Stimulated activated CD4-positive, alpha-beta T cell treated with anti-CD3 and anti-CD28 coated beads, TNF-alpha, amount 100 ng/mL, for 1 hour (primary cell): ENCODE data around the gene MAP4K5.
"Not testable (repeated sequence)": the region's sequence is repeated elsewhere in the genome, so short reads cannot be mapped to it uniquely, and the experiment has no call there.

ENCODE experiments used
- DNase-seq, 3 donors: peaks; one replicate each; pipeline ENCODE4 v3.0.0-alpha.2; 2020; ENCODE audit warnings: low read depth in 3 of 3, low spot score in 1 of 3

The MAP4K5 gene

DNA sequence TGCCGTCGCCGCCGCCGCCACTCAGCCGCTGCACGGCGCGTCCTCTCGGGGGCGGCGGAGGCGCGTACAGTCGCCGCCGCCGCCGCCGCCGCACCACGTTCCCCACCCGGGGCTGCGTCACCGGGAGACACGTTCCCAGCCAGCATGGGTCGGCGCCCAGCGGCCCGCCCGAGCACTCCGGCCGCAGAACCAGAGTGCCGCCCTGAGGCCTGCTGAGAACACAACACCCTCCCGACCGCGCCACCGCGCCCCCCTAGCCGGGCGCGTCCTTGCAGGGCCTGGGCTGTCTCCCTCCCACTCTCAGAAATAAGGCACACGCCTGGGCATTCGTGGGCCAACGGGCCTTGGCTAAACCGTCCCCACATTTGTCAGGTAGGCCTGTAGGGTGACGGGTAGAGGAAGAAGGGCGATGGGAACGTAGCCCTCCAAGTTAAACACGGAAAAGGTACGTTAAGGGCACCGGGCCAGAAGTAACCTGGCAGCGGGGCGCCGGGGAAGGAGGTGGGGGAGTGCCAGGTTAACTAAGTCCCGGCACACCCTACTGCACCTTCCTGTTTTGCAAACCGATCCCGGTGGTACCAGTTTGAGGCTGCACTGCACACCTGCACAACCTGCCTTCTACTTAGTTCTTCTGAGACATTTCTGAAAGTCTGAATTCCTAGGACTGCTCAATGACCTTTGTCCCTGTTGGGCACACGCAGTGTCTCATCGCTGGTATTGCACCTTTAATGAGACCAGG lies at the start of gene MAP4K5:
MAP4K5 (minus strand) TSS at position 68 of the 739 bp plus-strand sequence. CDS start 520 bp downstream, outside the sequence.
- peak; percentile 72 to 83 (median 81) for DNase-seq

DNA sequence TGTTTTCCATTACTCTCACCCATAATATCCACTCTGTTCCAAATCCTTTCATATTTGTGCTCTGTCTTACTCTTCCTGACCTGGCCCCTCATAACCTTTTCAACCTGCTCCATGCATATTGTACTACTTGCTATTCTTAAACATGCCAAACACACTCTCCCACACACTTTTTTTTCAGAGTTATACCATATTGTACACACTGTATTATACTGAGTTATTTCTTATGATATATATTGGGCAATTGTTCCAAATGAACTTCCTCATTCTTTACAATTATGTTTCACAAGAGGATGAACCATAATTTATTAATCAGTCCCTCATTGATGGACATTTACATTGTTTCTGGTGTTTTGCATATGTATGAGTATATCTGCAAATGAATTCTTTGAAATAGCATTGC lies 46.1 kb upstream of the MAP4K5 start:
- DNase-seq: no peak

DNA sequence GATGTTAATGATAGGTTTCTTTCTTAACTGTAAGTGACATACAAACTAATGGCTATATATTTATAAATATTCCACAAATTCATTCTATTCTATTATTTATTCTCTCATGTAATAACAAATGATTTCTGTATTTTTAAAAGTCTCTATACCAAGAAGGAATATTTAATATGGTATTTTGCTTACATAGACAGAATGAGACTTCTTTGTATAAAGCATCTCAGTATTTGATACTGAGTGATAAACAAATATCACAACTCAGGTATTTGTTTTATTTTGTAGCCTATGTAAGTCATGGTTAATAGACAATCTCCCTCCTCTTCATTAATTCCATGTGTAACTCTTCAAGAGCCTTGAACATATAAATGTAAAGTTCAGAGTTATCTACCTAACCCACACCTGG lies 45.6 kb upstream of the MAP4K5 start:
- no peak for DNase-seq

DNA sequence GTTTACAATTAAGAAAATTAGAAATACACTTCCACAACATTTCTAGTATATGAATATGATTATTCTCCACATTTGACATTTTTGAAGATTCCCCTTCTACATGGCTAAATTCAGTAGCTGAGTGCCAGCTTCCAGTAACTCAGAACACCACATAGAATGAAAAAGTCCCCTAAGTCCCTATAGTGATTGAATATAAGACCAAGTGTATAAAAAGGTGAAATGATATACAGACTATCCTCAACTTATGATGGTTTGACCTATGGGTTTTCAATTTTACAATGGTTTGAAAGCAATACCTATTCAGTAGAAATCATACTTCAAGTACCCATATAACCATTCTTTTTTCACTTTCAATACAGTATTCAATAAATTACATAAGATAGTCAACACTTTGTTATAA lies 43.4 kb upstream of the MAP4K5 start:
- DNase-seq: no peak

DNA sequence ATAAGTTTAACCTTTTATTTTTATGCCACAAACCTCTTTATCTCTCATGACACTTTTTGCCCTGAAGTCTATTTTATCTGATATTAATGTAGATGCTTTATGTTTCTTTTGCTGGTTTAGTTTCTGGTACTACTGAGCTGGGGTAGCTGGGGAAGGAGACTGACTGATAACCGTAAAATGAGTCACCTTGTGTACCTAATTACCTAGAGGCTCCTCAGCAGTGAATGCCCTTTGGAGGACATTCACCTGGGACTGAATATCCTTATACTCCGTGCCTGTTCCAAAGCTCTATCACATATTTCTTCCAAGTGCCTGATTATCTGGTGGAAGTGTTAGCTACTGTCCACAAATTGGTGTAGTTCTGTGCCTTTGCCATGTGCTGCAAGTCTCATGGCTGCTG lies 41.5 kb upstream of the MAP4K5 start:
- DNase-seq: no peak

DNA sequence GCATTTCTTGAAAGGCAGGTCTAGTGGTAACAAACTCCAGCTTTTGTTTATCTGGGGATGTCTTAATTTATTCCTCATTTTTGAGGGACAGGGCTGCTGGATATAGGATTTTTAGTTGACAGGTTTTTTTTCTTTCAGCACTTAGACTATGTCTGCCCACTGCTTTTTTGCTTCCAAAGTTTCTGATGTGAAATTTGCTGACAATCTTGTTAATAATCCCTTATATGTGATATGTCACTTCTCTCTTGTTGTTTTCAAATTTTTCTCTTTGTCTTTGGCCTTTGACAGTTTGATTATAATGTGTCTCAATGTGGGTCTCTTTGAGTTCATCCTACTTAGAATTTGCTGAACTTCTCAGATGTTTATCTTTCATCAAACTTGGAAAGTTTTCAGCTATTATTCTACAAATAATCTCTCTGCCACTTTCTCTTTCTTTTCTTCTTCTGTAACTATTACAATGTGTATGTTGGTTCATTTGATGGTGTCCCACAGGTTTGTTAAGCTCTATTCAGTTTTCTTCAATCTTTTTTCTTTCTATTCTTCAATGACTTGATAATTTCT lies 37.4 kb upstream of the MAP4K5 start:
- DNase-seq: no peak

DNA sequence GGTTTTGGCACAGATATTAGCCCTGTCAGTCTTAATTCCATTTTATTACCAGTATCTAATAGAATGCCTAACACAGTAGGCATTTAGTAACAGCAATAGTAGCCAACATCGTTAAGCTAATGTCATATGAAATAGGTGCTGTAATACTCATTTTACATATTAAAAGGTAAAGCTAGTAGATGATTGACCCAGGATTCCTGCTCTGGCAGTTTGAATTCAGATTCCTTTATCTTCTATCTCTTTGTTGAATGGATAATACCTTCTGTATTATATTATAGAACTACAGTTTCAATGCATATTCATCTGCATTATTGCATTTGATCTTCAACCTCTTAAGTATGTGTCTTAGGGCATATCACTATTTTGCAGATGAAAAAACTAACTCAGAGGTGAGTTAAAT lies 30.5 kb upstream of the MAP4K5 start:
- DNase-seq: no peak

DNA sequence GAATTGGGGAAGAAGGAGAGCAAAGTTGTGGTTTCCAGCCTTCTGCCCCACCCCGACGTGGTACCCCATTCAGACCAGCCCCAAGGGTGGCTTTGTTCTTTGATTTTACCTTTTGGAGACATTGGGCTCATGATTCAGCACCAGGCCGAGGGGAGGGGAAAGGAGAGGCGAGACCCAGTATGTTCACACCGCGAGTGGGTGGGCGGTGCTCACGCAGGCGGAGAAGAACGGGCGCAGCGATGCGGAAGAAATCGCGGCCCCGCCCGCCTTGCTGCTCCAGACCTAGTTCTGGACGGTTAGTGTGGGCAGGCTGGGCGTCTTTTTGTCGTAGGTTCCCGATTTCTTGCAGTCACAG lies 28.5 kb upstream of the MAP4K5 start:
- peak in 1 of 3 donors; percentile 49 for DNase-seq

DNA sequence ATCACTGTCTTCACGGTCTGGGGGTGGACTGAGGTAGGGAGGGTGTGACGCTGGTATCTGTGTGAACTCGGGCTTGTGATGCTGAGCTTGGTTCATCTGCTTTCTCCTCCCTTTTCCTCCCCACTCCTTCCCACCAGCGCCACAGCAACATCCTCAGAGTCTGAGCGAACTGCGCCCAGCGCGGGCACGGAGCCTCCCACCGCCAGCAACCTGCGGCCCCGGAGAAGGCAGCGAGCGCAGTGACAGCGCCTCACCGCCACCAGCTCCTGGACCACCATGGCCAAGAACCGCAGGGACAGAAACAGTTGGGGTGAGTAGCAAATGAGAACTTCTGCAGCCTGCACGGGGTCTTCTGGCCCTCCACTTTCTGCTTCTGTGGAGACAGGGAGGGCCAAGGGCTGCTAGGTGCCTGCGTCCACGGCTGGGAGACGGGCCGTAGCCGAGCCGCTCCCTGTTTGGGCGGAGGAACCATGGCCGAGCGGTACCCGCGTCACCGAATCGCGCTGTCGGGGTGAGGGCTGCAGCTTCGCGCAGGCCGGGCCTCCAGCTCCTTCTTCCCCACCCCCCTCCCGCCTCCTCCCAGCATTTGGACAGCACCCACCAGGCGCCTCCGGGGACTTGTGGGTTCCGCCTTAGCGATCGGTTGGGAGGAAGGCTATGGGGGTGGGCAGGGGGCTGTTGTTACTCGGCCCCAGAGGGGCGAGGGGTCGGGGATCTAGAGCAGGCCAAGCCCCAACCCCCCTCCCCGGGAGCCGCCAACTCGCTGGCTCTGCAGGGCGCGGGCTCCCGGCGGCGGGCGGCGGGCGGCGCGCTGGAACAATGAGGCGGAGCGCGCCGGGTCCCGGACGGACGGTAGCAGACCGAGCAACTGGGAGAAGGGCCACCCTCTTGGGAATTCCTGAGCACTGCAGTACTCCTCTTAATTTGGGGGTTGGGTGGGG lies 27.9 kb upstream of the MAP4K5 start, which contains the start of gene ATL1:
ATL1 (plus strand) TSS at position 156 of the 941 bp plus-strand sequence; CDS start at position 277, 121 bp downstream.
- DNase-seq: peak in 1 of 3 donors; percentile 12

DNA sequence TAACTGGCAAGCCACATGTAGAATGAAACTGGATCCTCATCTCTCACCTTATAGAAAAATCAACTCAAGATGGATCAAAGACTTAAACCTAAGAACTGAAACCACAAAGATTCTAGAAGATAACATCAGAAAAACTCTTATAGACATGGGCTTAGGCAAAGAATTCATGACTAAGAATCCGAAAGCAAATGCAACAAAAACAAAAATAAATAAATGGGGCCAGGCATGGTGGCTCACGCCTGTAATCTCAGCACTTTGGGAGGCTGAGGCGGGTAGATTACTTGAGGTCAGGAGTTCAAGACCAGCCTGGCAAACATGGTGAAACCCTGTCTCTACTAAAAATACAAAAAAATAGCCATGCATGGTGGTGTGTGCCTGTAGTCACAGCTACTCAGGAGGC lies 20.4 kb upstream of the MAP4K5 start:
- DNase-seq: not testable (repeated sequence)

DNA sequence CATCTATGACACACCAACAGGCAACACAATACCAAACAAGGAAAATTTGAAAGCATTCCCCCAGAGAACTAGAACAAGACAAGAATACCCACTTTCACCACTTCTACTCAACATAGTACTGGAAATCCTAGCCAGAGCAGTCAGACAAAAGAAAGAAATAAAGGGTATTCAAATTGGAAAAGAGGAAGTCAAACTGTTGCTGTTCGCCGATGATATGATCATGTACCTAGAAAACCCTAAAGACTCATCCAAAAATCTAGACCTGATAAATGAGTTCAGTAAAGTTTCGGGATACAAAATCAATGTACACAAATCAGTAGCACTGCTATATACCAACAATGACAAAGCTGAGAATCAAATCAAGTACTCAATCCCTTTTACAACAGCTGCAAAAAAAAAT lies 19.5 kb upstream of the MAP4K5 start:
- no peak for DNase-seq

DNA sequence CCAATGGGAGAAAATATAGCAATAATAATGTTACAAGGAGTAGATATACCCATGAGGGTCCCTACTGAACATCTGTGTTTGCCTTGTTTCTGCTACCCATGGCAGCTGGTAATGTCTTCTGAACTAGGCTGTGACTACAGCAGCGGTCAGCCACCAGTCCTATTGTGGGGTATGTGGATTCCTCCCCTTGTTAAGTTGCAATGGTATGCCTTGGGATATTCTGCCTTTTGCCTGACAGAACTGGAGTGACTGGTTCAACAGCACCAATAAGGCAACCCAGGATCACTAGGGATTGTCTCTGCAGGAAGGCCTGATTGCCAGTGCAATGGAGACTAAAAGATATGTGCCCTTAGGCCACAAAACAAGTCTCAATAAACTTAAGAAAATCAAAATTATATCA lies 17.9 kb upstream of the MAP4K5 start:
- DNase-seq: no peak

DNA sequence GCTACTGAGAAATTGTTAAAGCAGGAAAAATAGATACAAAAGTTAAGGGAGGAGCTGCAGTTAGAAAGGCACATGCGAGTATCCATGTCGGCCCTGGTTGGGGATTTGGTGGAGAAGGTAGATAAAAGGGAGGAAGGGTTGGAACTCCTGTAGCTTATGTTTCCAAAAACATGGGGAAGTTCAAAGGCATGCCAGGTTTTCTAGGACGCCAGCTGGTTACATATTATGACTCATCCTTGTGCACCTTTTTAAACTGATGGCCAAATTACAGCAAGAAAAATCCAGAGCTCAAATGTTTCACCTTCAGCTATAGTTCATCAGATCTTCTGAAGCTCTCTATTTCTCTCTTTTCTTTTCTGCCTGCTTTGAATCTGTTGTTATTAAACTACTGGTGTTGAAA lies 13.2 kb upstream of the MAP4K5 start:
- no peak for DNase-seq

DNA sequence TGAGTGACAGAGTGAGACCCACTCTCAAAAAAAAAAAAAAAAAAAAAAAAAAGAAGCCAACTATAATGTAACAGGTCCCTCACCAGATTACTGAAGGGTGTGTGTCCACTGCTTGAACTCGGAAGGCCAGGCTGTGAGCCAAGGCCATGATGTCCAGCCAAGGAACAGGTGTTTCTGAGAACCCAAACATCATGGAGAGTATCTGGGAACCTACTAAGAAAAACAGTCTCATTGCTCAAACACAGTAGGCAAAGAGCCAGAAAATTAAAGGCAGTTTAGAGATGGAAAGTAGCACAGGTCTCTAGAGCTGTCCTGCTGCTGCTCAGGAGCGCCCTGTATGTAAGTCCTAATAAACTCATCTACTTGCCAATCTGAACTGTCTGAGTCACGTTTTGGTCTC lies 12.5 kb upstream of the MAP4K5 start:
- DNase-seq: no peak

DNA sequence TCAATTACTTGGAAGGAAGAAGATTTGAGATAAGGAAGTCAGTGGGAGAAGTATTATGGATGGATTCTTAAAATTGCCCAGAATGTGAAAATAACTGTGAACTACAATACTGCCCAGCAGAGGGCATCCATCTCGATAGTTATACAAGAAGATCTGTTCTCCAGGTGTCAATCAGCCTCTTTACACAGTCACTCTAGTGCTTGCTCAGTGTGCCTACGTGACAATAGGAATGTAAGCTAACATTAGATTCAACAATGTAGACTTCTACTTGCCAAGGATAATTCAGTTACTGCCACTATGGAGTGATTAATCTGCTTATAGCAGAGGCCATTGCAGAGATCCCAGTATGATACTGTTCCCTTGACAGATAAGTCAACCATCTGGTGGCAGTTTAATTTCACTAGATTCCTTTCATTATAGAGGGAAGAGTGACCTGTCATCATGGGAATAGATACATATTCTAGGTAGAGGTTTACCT lies 10.6 kb upstream of the MAP4K5 start:
- DNase-seq: no peak

DNA sequence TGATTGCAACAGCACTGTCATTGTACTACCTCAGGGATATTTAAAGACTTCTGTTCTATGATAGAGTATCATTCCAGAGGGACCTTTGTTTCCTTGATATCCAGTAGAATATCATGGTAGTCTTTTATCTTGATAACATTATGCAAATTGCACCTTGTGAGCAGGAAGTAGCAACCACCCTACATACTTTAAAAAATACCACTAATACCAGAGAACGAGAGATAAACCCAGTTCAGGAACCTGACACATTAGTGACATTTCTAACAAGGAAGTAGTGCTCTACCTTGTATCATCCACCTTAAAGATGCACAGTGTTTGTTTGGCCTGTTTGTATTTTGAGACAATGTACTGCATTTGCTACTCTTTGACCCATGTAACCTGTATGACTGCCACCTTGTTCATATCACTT lies 8.8 kb upstream of the MAP4K5 start:
- DNase-seq: no peak

DNA sequence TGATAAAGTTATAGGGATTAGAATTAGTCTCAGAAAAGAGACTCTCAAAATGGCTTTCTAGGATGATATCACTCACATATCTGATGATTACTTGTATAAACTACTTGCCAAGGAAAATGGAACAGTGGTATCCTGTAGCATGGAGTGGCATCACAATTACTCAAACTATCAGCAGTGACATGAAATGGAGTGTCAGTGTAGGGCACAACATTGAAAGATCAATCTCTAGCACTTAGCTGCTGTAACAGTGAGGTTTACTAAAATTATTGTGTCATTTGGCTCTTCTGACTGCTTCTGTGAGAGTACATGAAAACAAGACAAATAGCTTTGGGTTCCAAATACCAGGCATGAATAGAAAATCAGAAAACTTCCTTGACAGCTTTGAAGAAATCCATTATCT lies 6.7 kb upstream of the MAP4K5 start:
- no peak for DNase-seq

DNA sequence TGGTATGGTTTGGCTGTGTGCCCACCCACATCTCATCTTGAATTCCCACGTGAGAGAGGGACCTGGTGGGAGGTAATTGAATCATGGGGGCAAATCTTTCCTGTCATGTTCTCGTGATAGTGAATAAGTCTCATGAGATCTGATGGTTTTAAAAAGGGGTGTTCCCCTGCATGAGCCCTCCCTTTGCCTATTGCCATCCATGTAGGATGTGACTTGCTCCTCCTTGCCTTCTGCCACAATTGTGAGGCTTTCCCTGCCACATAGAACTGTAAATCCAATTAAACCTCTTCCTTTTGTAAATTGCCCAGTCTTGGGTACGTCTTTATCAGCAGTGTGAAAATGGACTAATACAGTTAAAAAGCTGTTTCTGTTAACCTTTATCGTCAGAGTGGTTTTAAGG lies 5.7 kb upstream of the MAP4K5 start:
- DNase-seq: not testable (repeated sequence)

DNA sequence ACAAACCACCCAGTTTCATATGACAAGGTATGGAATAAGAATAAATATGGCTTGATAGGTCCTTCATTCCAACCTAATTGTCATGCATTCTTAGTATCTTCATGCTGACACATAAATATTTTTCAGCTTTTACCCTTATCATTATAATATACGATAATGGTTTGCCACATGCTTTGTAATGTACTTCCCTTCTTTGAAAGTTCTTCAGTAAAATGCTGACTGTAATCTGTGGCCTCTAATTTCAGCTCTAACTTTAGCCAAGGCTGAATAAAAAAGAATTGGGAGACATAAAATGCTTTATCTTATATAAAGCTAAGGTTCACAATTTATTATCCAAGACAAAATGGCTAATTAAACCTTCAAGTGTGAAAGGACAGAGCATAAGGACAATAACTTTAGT lies 2.6 kb upstream of the MAP4K5 start:
- DNase-seq: no peak

DNA sequence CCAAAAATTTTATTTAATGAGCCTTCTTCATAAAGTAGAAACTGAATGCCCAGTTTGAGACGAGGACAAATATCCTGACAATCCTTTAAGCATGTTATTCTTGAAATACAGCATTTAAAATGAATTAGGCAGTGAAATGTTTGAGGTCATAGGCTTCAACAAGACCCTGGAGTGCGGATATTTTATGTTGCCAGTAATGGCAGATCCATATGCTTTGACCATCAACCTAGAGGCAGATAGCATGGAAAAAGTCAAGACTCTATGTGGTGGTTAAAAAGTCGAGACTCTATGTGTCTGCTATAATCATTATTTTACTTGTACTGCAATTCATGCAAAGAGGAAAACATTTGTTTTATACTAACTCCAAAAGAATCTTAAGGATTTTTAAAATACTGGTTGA lies 2.0 kb upstream of the MAP4K5 start:
- no peak for DNase-seq

DNA sequence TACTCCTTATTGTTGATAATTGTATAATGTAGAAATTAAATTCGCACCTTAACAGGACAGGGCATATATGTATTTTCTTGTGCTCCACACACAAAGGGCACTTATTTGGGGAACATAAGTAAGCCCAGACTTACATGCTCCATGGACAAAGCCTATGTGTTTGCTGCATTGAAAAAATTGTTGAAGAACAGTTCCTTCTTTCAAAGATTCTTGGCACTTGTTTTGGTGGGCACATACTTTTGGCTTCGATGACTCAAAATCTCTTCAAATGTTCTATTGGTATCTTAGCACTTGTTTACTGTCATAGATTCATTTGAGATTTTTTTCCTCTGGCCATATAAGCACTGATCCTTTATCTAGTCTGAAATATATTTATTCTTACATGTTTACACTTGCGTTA lies 1.4 kb upstream of the MAP4K5 start:
- DNase-seq: no peak

DNA sequence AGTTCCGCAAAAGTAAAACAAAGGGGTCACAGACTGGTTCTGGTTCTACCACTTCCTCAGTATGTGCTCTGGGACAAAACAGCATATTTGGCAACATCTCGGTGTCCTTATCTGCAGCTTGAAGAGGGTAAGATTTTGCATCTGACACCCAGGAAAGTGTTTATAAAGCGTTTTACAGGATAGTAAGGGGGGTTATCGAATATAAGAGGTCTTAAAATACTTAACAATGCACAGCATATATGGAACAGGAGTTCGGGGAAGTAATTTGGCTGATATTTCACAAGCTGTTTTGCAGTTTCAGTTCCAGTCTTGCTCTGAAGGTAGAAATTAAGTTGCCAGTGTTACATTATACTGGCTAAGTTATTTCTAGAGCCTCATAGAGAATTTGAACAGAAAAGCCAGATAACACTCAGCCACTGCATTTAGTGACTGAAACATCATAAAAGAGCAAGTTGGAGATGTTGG lies 904 bp upstream of the MAP4K5 start:
- DNase-seq: no peak
